ENCODE results near the gene RRAS. TPM values are rescaled to one million over a fixed set of nuclear protein-coding genes. Genes with fewer than 3 reads are reported as not detected.

Gene RRAS
- total RNA-seq, 2 donors from 2014 or later = 4.1 to 10.4 TPM

DNA sequence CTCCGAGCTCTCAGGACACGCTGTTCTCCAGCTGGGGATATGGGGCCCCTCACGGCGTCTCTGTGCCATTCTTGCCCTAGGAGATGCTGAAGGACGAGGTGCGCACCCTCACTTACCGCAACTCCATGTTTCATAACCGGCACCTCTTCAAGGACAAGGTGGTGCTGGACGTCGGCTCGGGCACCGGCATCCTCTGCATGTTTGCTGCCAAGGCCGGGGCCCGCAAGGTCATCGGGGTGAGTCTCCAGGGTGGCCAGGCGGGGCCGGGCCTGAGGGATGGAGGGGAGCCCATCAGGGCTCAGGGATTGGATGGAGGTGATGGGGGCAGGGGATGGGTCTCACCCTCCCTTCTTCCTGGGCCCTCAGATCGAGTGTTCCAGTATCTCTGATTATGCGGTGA, 41.9 kb upstream of the RRAS start:
- no peaks in the 10 kb centered on the region for H3K9me3 Mint-ChIP-seq
- no peaks in the 10 kb centered on the region for H3K27me3 Mint-ChIP-seq
- DNase-seq (ENCODE audit: low spot score) (no peak), ATAC-seq (no peak)
- no peak overlapping the region for H3K4me3 Mint-ChIP-seq
- peak overlapping the region in 1 of 2 donors; percentile 33 for H3K27ac Mint-ChIP-seq
- peaks cover 4% of the 10 kb centered on the region for H3K36me3 Mint-ChIP-seq
- H3K4me1 Mint-ChIP-seq (ENCODE audit: low read depth in 2 of 2) = peaks cover 20 to 41% of the 10 kb centered on the region in 2 donors

DNA sequence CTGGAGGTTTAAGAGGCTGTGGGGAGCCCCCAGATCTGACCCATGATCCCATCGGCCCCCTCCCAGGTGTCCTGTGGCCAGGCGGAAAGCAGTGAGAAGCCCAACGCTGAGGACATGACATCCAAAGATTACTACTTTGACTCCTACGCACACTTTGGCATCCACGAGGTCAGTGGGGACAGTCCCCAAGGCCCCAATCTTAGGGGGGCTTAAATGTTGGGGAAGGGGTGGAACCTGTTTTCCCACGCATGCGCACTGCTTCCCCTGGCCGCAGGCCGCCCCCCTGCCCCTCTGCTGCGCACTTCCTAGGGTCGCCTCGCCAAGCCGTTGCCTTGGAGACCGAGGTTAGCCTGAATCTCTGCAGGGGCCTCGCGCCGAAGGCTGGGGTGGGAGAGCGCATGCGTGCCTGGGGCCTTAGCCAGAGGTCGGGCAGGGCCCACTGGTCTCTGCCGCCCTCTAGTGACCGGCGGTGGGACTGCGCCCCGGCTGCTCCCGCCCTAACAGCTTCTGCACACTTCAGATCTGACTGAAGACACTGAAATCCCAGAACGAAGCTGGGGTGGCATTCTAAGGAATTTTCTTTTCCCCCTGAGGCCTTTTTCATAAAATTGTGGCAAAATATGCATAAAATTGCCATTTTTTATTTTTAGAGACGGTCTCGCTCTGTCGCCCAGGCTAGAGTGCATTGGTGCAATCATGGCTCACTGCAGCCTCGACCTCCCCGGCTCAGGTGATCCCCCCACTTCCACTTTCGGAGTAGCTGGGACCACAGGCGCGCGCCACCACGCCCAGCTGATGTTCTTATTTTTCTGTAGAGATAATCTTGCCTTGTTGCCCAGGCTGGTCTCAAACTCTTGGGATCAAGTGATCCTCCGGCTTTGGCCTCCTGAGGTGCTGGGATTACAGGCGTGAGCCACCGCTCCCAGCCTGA, 40.7 kb upstream of the RRAS start:
- DNase-seq (ENCODE audit: low spot score) (peak; percentile 92), ATAC-seq (peak in 1 of 2 donors; percentile 23)
- no peaks in the 10 kb centered on the region for H3K9me3 Mint-ChIP-seq
- peaks cover 4% of the 10 kb centered on the region for H3K36me3 Mint-ChIP-seq
- H3K4me1 Mint-ChIP-seq (ENCODE audit: low read depth in 2 of 2) = peaks cover 30 to 47% of the 10 kb centered on the region in 2 donors
- no peaks in the 10 kb centered on the region for H3K27me3 Mint-ChIP-seq
- peak overlapping the region in 1 of 2 donors; percentile 27 for H3K27ac Mint-ChIP-seq
- peak overlapping the region; percentile 36 for H3K4me3 Mint-ChIP-seq

GRCh38 chr19:49679771-49680413, 39.9 kb upstream of the RRAS start:
- no peaks in the 10 kb centered on the region for H3K27me3 Mint-ChIP-seq
- peak overlapping the region in 1 of 2 donors; percentile 27 for H3K27ac Mint-ChIP-seq
- peaks cover 30 to 44% of the 10 kb centered on the region in 2 donors for H3K4me1 Mint-ChIP-seq (ENCODE audit: low read depth in 2 of 2)
- H3K36me3 Mint-ChIP-seq = no peaks in the 10 kb centered on the region
- H3K9me3 Mint-ChIP-seq = no peaks in the 10 kb centered on the region
- no peak for ATAC-seq
- no peak for DNase-seq (ENCODE audit: low spot score)
- H3K4me3 Mint-ChIP-seq = peak overlapping the region; percentile 36

DNA sequence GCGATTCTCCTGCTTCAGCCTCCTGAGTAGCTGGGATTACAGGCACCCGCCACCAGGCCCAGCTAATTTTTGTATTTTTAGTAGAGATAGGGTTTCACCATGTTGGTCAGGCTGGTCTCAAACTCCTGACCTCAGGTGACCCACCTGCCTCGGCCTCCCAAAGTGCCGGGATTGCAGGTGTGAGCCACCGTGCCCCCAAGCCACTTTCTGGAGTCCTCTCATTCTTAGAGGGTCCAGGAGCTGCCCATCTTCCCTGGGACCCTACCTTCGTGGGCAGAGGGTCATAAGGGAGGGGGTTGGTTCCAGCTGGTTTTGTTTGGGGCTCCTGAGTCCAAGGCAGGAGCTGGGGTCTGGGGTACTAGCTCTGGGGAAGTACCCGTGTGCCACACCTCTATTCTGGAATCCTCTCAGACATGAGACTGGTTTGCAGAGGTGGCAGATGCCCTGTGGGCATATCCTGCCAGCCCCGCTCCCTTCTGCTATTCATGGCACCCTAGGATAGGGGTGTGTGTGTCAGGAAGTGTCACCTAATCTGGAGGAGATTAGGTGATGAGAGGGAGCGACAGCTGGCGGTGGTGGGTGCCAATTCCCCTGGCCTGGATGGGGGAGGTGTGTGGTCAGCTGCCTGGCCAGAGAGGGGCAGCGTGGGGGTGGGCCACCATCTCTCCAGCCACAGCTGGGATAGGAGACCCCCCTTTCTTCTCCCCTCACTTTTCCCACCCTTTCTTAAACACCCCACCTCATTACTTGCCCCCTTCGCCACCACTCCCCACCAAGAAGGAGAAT, 39.2 kb upstream of the RRAS start:
- Mint-ChIP-seq H3K4me3 (peak overlapping the region; percentile 94), H3K36me3 (no peaks in the 10 kb centered on the region)

DNA sequence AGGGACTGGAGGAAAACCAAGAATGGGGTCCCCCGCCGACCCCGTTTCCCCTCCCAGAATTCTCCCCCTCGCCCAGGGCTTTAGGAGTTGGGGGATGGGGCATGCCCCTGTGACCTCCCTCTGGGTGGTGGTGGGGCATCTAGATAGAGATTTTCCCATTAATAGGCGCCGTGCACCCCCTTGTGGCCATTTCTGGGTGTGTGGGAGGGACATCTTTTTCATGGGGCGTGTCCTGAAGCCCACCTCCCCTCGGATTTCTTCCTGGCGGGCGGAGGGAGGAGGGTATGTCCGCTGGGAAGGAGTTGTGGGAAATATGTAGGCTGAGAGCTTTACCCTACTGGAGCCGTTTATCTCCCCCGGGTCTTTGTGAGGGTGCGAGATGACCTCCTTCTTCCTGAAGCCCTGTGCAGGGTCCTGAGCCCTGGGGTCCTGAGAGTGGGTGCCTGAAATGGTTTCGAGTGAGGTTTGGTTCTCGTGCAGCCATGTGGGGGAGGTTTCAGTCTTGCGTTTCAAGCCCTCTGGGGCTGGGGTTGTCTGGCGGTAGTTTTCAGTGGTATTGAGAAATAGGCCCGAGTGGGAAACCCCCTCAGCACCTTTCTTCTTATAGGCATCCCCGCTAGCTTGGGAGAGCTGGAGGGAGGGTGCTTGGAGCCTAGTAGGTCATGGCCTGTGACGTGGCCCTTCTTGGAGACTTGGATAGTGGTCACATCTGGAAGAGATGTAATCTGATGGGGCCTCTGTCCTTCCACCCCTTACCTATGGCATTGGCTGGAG, 38.1 kb upstream of the RRAS start:
- peak overlapping the region; percentile 95 to 98 for H3K27ac Mint-ChIP-seq
- ATAC-seq (peak; percentile 21 to 30), DNase-seq (ENCODE audit: low spot score) (peak; percentile 91)
- no peaks in the 10 kb centered on the region for H3K9me3 Mint-ChIP-seq
- peaks cover 35 to 40% of the 10 kb centered on the region in 2 donors for H3K4me1 Mint-ChIP-seq (ENCODE audit: low read depth in 2 of 2)
- peak overlapping the region; percentile 94 for H3K4me3 Mint-ChIP-seq
- no peaks in the 10 kb centered on the region for H3K36me3 Mint-ChIP-seq
- H3K27me3 Mint-ChIP-seq = no peaks in the 10 kb centered on the region

More for the DNA sequence above, 39.2 kb upstream of the RRAS start:
- Mint-ChIP-seq H3K27ac (peak overlapping the region; percentile 95 to 98), H3K9me3 (no peaks in the 10 kb centered on the region), H3K4me1 (ENCODE audit: low read depth in 2 of 2) (peaks cover 30 to 42% of the 10 kb centered on the region in 2 donors), H3K27me3 (no peaks in the 10 kb centered on the region)
- ATAC-seq (no peak), DNase-seq (ENCODE audit: low spot score) (no peak)

GRCh38 chr19:49677231-49677900, 37.4 kb upstream of the RRAS start, which contains the start of gene PRMT1:
TSS of gene PRMT1 (plus strand) at chr19:49677271. CDS start at chr19:49677281, 10 bp downstream.
- Mint-ChIP-seq H3K27me3 (no peaks in the 10 kb centered on the region), H3K36me3 (no peaks in the 10 kb centered on the region), H3K27ac (peak within 1 kb of the TSS; percentile 97 to 98), H3K9me3 (no peaks in the 10 kb centered on the region), H3K4me3 (peak within 1 kb of the TSS; percentile 94), H3K4me1 (ENCODE audit: low read depth in 2 of 2) (peaks cover 35 to 40% of the 10 kb centered on the region in 2 donors)
- ATAC-seq (peak; percentile 1 to 17), DNase-seq (ENCODE audit: low spot score) (peak; percentile 72)

- Mint-ChIP-seq H3K9me3 (no peaks in the 10 kb centered on the region), H3K36me3 (no peaks in the 10 kb centered on the region), H3K27me3 (no peaks in the 10 kb centered on the region), H3K4me3 (peak overlapping the region; percentile 94), H3K4me1 (ENCODE audit: low read depth in 2 of 2) (peaks cover 39 to 41% of the 10 kb centered on the region in 2 donors), H3K27ac (peak overlapping the region; percentile 97 to 98)
- DNase-seq (ENCODE audit: low spot score) (peak; percentile 99), ATAC-seq (peak; percentile 87 to 91)
Measured at GRCh38 chr19:49676784-49677230, 36.9 kb upstream of the RRAS start.

DNA sequence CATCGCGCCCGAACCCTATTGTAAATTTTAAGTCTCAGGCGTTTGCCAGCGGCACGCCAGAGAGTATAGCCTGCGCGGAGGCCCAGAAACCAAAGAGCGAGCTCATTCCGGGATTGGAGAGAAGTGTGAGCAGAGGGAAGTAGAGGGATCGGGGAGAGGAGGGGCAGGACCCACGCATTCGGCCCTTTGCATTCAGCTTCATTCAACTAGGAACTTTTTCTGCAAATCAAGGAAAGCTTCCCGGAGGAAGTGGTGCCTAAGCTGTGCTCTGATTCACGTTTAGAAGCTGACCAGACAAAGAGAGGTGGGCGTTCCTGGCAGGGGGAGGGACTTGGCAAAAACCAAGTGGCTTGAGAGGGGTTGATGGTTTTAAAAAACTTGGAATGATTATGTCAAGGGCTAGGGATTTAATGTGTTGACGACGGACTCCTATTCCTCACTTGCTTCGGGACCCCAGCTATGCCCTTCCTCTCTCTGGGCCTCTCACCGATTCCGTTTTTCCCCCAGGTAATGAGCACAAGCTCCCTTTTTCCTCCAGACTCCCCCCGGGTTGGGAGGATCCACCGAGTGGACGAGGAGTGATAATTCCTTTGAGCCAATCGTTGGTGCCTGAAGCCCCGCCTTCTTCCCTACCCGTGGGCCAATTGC, 36.3 kb upstream of the RRAS start:
- ATAC-seq = peak; percentile 32 to 52
- peak overlapping the region; percentile 97 to 98 for H3K27ac Mint-ChIP-seq
- H3K9me3 Mint-ChIP-seq = no peaks in the 10 kb centered on the region
- H3K4me1 Mint-ChIP-seq (ENCODE audit: low read depth in 2 of 2) = peaks cover 41 to 42% of the 10 kb centered on the region in 2 donors
- H3K36me3 Mint-ChIP-seq = no peaks in the 10 kb centered on the region
- DNase-seq (ENCODE audit: low spot score) = peak; percentile 84
- H3K4me3 Mint-ChIP-seq = peak overlapping the region; percentile 94
- H3K27me3 Mint-ChIP-seq = no peaks in the 10 kb centered on the region

DNA sequence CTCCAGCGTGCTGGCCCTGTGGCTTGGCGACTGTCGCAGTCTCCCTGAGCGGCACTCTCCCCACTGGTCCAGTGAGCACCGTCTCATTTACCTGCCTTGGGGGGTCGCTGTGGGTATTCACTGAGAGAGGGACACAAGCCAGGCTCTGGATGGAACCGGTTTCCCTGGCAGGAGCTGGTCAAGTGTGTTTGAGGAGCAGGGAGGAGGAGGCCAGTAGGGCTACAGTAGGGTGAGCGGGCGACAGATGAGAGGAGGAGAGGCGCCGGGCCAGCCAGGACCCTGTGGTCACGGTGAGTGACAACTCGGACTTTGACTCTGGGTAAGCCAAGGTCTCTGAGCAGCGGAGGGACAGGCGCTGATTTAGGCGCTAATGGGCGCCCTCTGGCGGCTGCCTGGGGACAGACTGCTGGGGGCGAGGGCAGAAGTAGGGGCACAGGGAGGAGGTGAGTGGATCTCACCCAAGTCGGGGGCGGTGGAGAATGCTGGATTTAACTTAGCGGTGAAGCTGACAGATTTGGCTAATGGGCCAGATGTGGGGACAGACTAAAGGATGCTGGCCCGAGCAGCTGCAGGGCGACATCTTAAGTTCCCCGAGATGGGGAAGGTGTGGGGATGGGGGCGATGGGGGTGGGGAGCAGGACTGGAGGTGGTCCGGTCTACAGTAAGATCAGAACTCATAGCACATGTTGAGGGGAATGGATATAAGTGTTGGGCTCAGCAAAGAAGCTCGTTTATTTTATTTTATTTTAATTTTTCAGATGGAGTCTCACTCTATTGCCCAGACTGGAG, 32.4 kb upstream of the RRAS start:
- H3K36me3 Mint-ChIP-seq = no peaks in the 10 kb centered on the region
- DNase-seq (ENCODE audit: low spot score) = peak; percentile 80
- H3K4me1 Mint-ChIP-seq (ENCODE audit: low read depth in 2 of 2) = peaks cover 27 to 28% of the 10 kb centered on the region in 2 donors
- no peaks in the 10 kb centered on the region for H3K27me3 Mint-ChIP-seq
- H3K27ac Mint-ChIP-seq = peak overlapping the region in 1 of 2 donors; percentile 23
- H3K4me3 Mint-ChIP-seq = no peak overlapping the region
- no peaks in the 10 kb centered on the region for H3K9me3 Mint-ChIP-seq
- no peak for ATAC-seq

- Mint-ChIP-seq H3K36me3 (peaks cover 4% of the 10 kb centered on the region), H3K27me3 (no peaks in the 10 kb centered on the region), H3K4me3 (no peak overlapping the region), H3K9me3 (no peaks in the 10 kb centered on the region), H3K4me1 (ENCODE audit: low read depth in 2 of 2) (peaks cover 41% of the 10 kb centered on the region in 2 donors), H3K27ac (no peak overlapping the region)
- ATAC-seq (no peak), DNase-seq (ENCODE audit: low spot score) (no peak)
Measured at GRCh38 chr19:49669516-49669915, 29.6 kb upstream of the RRAS start.

DNA sequence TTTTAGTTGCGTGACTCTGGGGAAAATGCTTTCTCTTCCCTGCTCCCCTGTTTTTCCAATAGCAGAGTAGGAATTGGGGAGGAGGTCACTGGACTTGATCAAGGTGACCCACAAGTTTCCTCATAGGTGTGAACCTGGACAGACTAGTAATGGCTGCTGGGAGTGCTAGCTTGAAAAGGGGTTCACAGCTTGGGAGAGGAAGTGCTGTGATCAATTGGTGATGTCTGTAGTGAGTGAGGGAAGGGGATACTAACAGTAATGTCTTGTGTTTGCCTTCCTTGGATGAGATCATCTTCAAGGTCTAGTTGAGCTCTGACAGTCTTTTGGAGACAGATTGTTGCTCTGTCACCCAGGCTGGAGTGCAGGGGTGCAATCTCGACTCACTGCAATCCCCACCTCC, 27.5 kb upstream of the RRAS start:
- no peak for DNase-seq (ENCODE audit: low spot score)
- Mint-ChIP-seq H3K4me1 (ENCODE audit: low read depth in 2 of 2) (peaks cover 43 to 46% of the 10 kb centered on the region in 2 donors), H3K27ac (peak overlapping the region in 1 of 2 donors; percentile 94), H3K9me3 (no peaks in the 10 kb centered on the region), H3K4me3 (peak overlapping the region; percentile 99), H3K27me3 (no peaks in the 10 kb centered on the region), H3K36me3 (peaks cover 4% of the 10 kb centered on the region)
- no peak for ATAC-seq
